Fibroblast of lung (primary cell): ENCODE measurements around the gene GRID1.

Experiments
- CTCF ChIP-seq, 2 donors: IDR thresholded peaks in 1 of 2; conservative IDR thresholded peaks in 1 of 2; 1 replicate in 1 of 2; 2 replicates in 1 of 2; pipeline ENCODE4 v1.5.1; 2011 to 2012; ENCODE audit warnings: low read length in 2 of 2, control low read depth in 1 of 2, inconsistent platforms in 1 of 2, low read depth in 1 of 2, mild to moderate bottlenecking in 1 of 2
- EZH2 ChIP-seq: IDR thresholded peaks from 2 replicates; pipeline ENCODE4 v1.5.1; 2012; ENCODE audit warnings: low read length, control low read depth, mild to moderate bottlenecking; ENCODE audit errors: missing control alignments

GRCh38 chr10:86340991-86341260, 25.7 kb downstream of the GRID1 start:
- no peak for TF ChIP-seq CTCF (conservative IDR thresholded peaks at IDR 0.05 in 1 of 2, IDR thresholded peaks at IDR 0.05 in 1 of 2; ENCODE audit: low read depth in 1 of 2, low read length in 2 of 2)
- no peak for TF ChIP-seq EZH2
